NB4 (cell line): Measurements from ENCODE around the gene DHX38.

Source experiments
- MYC ChIP-seq: IDR thresholded peaks from 2 replicates; pipeline ENCODE4 v1.6.1; 2011; ENCODE audit warnings: low read depth, low read length
- TF ChIP-seq, protein P1 (sequence below): IDR thresholded peaks from one replicate; pipeline ENCODE4 v1.5.1; 2012; ENCODE audit warnings: low read depth, low read length

GRCh38 chr16:72094266-72094610 is 591 bp downstream of the DHX38 start:
- TF ChIP-seq, protein P1, sequence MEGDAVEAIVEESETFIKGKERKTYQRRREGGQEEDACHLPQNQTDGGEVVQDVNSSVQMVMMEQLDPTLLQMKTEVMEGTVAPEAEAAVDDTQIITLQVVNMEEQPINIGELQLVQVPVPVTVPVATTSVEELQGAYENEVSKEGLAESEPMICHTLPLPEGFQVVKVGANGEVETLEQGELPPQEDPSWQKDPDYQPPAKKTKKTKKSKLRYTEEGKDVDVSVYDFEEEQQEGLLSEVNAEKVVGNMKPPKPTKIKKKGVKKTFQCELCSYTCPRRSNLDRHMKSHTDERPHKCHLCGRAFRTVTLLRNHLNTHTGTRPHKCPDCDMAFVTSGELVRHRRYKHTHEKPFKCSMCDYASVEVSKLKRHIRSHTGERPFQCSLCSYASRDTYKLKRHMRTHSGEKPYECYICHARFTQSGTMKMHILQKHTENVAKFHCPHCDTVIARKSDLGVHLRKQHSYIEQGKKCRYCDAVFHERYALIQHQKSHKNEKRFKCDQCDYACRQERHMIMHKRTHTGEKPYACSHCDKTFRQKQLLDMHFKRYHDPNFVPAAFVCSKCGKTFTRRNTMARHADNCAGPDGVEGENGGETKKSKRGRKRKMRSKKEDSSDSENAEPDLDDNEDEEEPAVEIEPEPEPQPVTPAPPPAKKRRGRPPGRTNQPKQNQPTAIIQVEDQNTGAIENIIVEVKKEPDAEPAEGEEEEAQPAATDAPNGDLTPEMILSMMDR: no peak
- TF ChIP-seq MYC: no peak
